ENCODE results near the gene ADIPOR2. TPM values are rescaled to one million over a fixed set of nuclear protein-coding genes. Genes with fewer than 3 reads are reported as not detected.

ADIPOR2 gene
- total RNA-seq (2014; rRNA removed; shearing (Covaris generic); ENCODE audit: low replicate concordance) = 26.6 and 34.7 TPM in 2 replicates

- H3K27me3 ChIP-seq (ENCODE audit: low read length) = no peaks in the 10 kb centered on the region
These were observed at the start of gene ADIPOR2 for GRCh38 chr12:1690578-1691122. Gene ADIPOR2, plus strand, starts transcription at chr12:1691070. Its CDS starts 63,274 bp downstream, at chr12:1754344.

GRCh38 chr12:1642513-1642912 lies 48.4 kb upstream of the ADIPOR2 start:
- H3K4me3 ChIP-seq (ENCODE audit: low read length) = no peak overlapping the region
- H3K36me3 ChIP-seq (ENCODE audit: insufficient read depth, low read length) = no peaks in the 10 kb centered on the region
- no peak overlapping the region for H3K9ac ChIP-seq (ENCODE audit: low read length)
- H3K9me2 ChIP-seq (replicated peaks; ENCODE audit: insufficient read depth, low read length) = no peaks in the 10 kb centered on the region
- no peaks in the 10 kb centered on the region for H4K20me1 ChIP-seq (ENCODE audit: insufficient read depth, low read depth, low read length)
- no peak overlapping the region for H3K4me2 ChIP-seq (ENCODE audit: low read depth, low read length, poor library complexity, severe bottlenecking)
- H2AFZ ChIP-seq (ENCODE audit: low read length) = no peak overlapping the region
- H3K79me2 ChIP-seq (ENCODE audit: low read length) = no peaks in the 10 kb centered on the region
- H3K9me3 ChIP-seq (ENCODE audit: low read length) = no peaks in the 10 kb centered on the region
- no peak for DNase-seq
- no peaks in the 10 kb centered on the region for H3K4me1 ChIP-seq (ENCODE audit: low read length)
- no peaks in the 10 kb centered on the region for H3K27me3 ChIP-seq (ENCODE audit: low read length)
- H3K27ac ChIP-seq (ENCODE audit: low read length) = no peak overlapping the region

More at GRCh38 chr12:1690578-1691122, at the start of gene ADIPOR2:
- H3K9ac ChIP-seq (ENCODE audit: low read length) = peak within 1 kb of the TSS; percentile 88
- peak; percentile 99 for DNase-seq
- H2AFZ ChIP-seq (ENCODE audit: low read length) = peak within 1 kb of the TSS; percentile 68; the same call in 1 of the 2 replicates
- peaks cover 5% of the 10 kb centered on the region; the same call in 1 of the 2 replicates for H3K36me3 ChIP-seq (ENCODE audit: insufficient read depth, low read length)
- H3K9me3 ChIP-seq (ENCODE audit: low read length) = no peaks in the 10 kb centered on the region
- peak within 1 kb of the TSS; percentile 82 for H3K4me2 ChIP-seq (ENCODE audit: low read depth, low read length, poor library complexity, severe bottlenecking)
- H4K20me1 ChIP-seq (ENCODE audit: insufficient read depth, low read depth, low read length) = peaks cover 30% of the 10 kb centered on the region
- H3K79me2 ChIP-seq (ENCODE audit: low read length) = peaks cover 47% of the 10 kb centered on the region
- peak within 1 kb of the TSS; percentile 91 for H3K4me3 ChIP-seq (ENCODE audit: low read length)
- H3K9me2 ChIP-seq (replicated peaks; ENCODE audit: insufficient read depth, low read length) = no peaks in the 10 kb centered on the region
- H3K4me1 ChIP-seq (ENCODE audit: low read length) = peaks cover 36% of the 10 kb centered on the region
- peak within 1 kb of the TSS; percentile 67 for H3K27ac ChIP-seq (ENCODE audit: low read length)

DNA sequence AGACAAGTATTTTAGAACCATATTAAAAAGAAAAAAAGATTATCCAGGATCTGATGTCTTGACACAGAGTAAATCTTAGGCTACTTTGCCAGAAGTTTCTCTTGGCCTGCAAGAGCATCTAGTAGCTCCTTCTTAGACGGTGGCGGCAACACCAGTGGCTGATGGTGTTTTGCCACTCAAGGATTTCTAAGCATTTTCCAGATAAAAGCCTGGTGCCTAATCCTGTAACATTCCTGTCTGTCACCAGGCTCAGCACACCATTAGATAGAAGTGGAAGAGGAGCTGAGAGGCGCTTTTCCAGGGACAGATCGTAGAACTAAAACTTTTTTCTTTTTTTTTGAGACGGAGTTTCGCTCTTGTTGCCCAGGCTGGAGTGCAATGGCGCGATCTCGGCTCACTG lies 47.8 kb upstream of the ADIPOR2 start:
- no peaks in the 10 kb centered on the region for H4K20me1 ChIP-seq (ENCODE audit: insufficient read depth, low read depth, low read length)
- no peak for DNase-seq

DNA sequence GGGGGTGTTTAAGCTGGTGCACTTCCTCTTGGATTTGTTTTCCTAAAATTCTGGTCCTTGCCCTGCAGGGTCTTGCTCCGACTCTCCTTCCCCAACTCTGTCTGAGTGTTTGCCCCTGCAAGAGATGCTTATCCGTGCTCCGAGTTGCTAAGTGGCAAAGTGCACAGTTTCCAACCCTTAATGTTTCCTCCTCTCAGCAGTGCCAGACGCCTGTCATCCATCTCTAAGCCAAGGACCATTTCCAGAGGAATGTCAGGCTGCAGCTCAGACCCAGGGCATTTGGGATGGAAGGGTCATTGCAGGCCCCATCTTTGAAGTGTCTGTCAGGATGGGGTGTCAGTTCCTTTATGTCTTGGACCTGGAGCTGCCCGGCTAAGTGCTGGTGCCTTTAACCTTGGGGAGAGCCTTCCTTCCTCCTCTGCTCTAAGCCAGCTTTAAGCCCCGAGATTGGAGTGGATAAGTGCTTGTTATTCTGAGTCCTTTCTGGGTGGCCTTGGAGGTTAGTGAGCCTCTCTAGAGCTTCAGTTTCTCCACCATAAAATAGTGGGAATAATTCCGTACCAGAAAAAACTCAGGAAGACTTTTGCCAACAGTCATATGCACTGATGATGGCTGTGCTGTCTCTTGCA lies 46.9 kb upstream of the ADIPOR2 start:
- H3K36me3 ChIP-seq (ENCODE audit: insufficient read depth, low read length) = no peaks in the 10 kb centered on the region
- no peaks in the 10 kb centered on the region for H3K79me2 ChIP-seq (ENCODE audit: low read length)
- H3K27me3 ChIP-seq (ENCODE audit: low read length) = no peaks in the 10 kb centered on the region
- no peaks in the 10 kb centered on the region for H3K9me2 ChIP-seq (replicated peaks; ENCODE audit: insufficient read depth, low read length)
- H3K9me3 ChIP-seq (ENCODE audit: low read length) = no peaks in the 10 kb centered on the region
- no peak overlapping the region for H3K9ac ChIP-seq (ENCODE audit: low read length)
- no peak overlapping the region for H3K4me2 ChIP-seq (ENCODE audit: low read depth, low read length, poor library complexity, severe bottlenecking)
- H3K4me3 ChIP-seq (ENCODE audit: low read length) = no peak overlapping the region
- DNase-seq = no peak
- H3K27ac ChIP-seq (ENCODE audit: low read length) = no peak overlapping the region
- H3K4me1 ChIP-seq (ENCODE audit: low read length) = no peaks in the 10 kb centered on the region
- no peak overlapping the region for H2AFZ ChIP-seq (ENCODE audit: low read length)
- H4K20me1 ChIP-seq (ENCODE audit: insufficient read depth, low read depth, low read length) = no peaks in the 10 kb centered on the region

More for the DNA sequence above, 47.8 kb upstream of the ADIPOR2 start:
- H3K27me3 ChIP-seq (ENCODE audit: low read length) = no peaks in the 10 kb centered on the region
- H3K4me2 ChIP-seq (ENCODE audit: low read depth, low read length, poor library complexity, severe bottlenecking) = no peak overlapping the region
- no peak overlapping the region for H3K27ac ChIP-seq (ENCODE audit: low read length)
- no peaks in the 10 kb centered on the region for H3K9me3 ChIP-seq (ENCODE audit: low read length)
- H3K79me2 ChIP-seq (ENCODE audit: low read length) = no peaks in the 10 kb centered on the region
- no peaks in the 10 kb centered on the region for H3K4me1 ChIP-seq (ENCODE audit: low read length)
- no peaks in the 10 kb centered on the region for H3K36me3 ChIP-seq (ENCODE audit: insufficient read depth, low read length)
- H3K9me2 ChIP-seq (replicated peaks; ENCODE audit: insufficient read depth, low read length) = no peaks in the 10 kb centered on the region
- H3K4me3 ChIP-seq (ENCODE audit: low read length) = no peak overlapping the region
- H3K9ac ChIP-seq (ENCODE audit: low read length) = no peak overlapping the region
- H2AFZ ChIP-seq (ENCODE audit: low read length) = no peak overlapping the region

- no peaks in the 10 kb centered on the region for H3K9me3 ChIP-seq (ENCODE audit: low read length)
- no peak overlapping the region for H3K4me2 ChIP-seq (ENCODE audit: low read depth, low read length, poor library complexity, severe bottlenecking)
- H3K4me1 ChIP-seq (ENCODE audit: low read length) = no peaks in the 10 kb centered on the region
- H3K9me2 ChIP-seq (replicated peaks; ENCODE audit: insufficient read depth, low read length) = no peaks in the 10 kb centered on the region
- no peaks in the 10 kb centered on the region for H3K79me2 ChIP-seq (ENCODE audit: low read length)
- no peak overlapping the region for H3K4me3 ChIP-seq (ENCODE audit: low read length)
- no peaks in the 10 kb centered on the region for H4K20me1 ChIP-seq (ENCODE audit: insufficient read depth, low read depth, low read length)
- no peak overlapping the region for H2AFZ ChIP-seq (ENCODE audit: low read length)
- H3K27me3 ChIP-seq (ENCODE audit: low read length) = no peaks in the 10 kb centered on the region
- H3K36me3 ChIP-seq (ENCODE audit: insufficient read depth, low read length) = no peaks in the 10 kb centered on the region
- no peak overlapping the region for H3K27ac ChIP-seq (ENCODE audit: low read length)
- no peak for DNase-seq
- H3K9ac ChIP-seq (ENCODE audit: low read length) = no peak overlapping the region
These were observed 46.1 kb upstream of the ADIPOR2 start for GRCh38 chr12:1644534-1645438.

DNA sequence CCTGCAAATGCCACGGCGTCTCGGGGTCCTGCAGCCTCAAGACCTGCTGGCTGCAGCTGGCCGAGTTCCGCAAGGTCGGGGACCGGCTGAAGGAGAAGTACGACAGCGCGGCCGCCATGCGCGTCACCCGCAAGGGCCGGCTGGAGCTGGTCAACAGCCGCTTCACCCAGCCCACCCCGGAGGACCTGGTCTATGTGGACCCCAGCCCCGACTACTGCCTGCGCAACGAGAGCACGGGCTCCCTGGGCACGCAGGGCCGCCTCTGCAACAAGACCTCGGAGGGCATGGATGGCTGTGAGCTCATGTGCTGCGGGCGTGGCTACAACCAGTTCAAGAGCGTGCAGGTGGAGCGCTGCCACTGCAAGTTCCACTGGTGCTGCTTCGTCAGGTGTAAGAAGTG lies 45.1 kb upstream of the ADIPOR2 start:
- H3K9ac ChIP-seq (ENCODE audit: low read length) = no peak overlapping the region
- H2AFZ ChIP-seq (ENCODE audit: low read length) = no peak overlapping the region
- H3K4me2 ChIP-seq (ENCODE audit: low read depth, low read length, poor library complexity, severe bottlenecking) = no peak overlapping the region

DNA sequence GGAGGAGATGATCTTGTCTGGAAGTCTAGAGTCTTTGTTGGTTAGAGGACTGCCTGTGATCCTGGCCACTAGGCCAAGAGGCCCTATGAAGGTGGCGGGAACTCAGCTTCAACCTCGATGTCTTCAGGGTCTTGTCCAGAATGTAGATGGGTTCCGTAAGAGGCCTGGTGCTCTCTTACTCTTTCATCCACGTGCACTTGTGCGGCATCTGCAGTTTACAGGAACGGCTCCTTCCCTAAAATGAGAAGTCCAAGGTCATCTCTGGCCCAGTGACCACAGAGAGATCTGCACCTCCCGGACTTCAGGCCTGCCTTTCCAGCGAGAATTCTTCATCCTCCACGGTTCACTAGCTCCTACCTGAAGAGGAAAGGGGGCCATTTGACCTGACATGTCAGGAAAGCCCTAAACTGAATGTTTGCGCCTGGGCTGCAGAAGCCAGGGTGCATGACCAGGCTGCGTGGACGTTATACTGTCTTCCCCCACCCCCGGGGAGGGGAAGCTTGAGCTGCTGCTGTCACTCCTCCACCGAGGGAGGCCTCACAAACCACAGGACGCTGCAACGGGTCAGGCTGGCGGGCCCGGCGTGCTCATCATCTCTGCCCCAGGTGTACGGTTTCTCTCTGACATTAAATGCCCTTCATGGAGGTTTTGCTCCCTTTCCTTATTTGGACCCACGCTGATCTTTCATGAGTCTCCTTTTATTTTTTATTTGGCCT lies 44.1 kb upstream of the ADIPOR2 start:
- no peak for DNase-seq
- no peak overlapping the region for H3K4me2 ChIP-seq (ENCODE audit: low read depth, low read length, poor library complexity, severe bottlenecking)
- H3K9me3 ChIP-seq (ENCODE audit: low read length) = no peaks in the 10 kb centered on the region
- no peak overlapping the region for H3K27ac ChIP-seq (ENCODE audit: low read length)
- H3K4me3 ChIP-seq (ENCODE audit: low read length) = no peak overlapping the region
- no peaks in the 10 kb centered on the region for H3K36me3 ChIP-seq (ENCODE audit: insufficient read depth, low read length)
- no peaks in the 10 kb centered on the region for H3K9me2 ChIP-seq (replicated peaks; ENCODE audit: insufficient read depth, low read length)
- H2AFZ ChIP-seq (ENCODE audit: low read length) = no peak overlapping the region
- H3K9ac ChIP-seq (ENCODE audit: low read length) = no peak overlapping the region
- H4K20me1 ChIP-seq (ENCODE audit: insufficient read depth, low read depth, low read length) = no peaks in the 10 kb centered on the region
- H3K79me2 ChIP-seq (ENCODE audit: low read length) = no peaks in the 10 kb centered on the region
- no peaks in the 10 kb centered on the region for H3K4me1 ChIP-seq (ENCODE audit: low read length)
- no peaks in the 10 kb centered on the region for H3K27me3 ChIP-seq (ENCODE audit: low read length)

More for the DNA sequence above, 45.1 kb upstream of the ADIPOR2 start:
- no peaks in the 10 kb centered on the region for H3K4me1 ChIP-seq (ENCODE audit: low read length)
- no peaks in the 10 kb centered on the region for H3K27me3 ChIP-seq (ENCODE audit: low read length)
- H3K4me3 ChIP-seq (ENCODE audit: low read length) = no peak overlapping the region
- H3K36me3 ChIP-seq (ENCODE audit: insufficient read depth, low read length) = no peaks in the 10 kb centered on the region
- H3K79me2 ChIP-seq (ENCODE audit: low read length) = no peaks in the 10 kb centered on the region
- no peak for DNase-seq
- H3K27ac ChIP-seq (ENCODE audit: low read length) = no peak overlapping the region
- H3K9me3 ChIP-seq (ENCODE audit: low read length) = no peaks in the 10 kb centered on the region
- H4K20me1 ChIP-seq (ENCODE audit: insufficient read depth, low read depth, low read length) = no peaks in the 10 kb centered on the region
- H3K9me2 ChIP-seq (replicated peaks; ENCODE audit: insufficient read depth, low read length) = no peaks in the 10 kb centered on the region

All from Karpas-422 (cell line).